CD4-positive, alpha-beta memory T cell (primary cell): ENCODE data around the gene MICOS13. TPM values are rescaled to one million over a fixed set of nuclear protein-coding genes. Genes with fewer than 3 reads are reported as not detected.

Experiments used
- CTCF ChIA-PET: fragments of 350-600 bp; sonication (Branson Sonifier 250); formaldehyde crosslinking; loops from one replicate; lab custom pipeline; 2021; ENCODE audit warnings: inconsistent platforms; ENCODE audit not compliant: partially characterized antibody; lab: Charles Lee
- POLR2A ChIA-PET: fragments of 350-600 bp; sonication (Branson Sonifier 250); formaldehyde crosslinking; loops from one replicate; lab custom pipeline; 2021; ENCODE audit not compliant: partially characterized antibody; lab: Charles Lee
- DNase-seq, 5 donors: peaks; one replicate each; pipeline versions ENCODE4 v3.0.0 to v3.0.0-alpha.2; 2020 to 2022; ENCODE audit warnings: mixed read lengths in 1 of 5
- H3K27ac ChIP-seq: one replicate; pipeline ENCODE4 v1.7.0; 2013; ENCODE audit warnings: low read depth, low read length
- H3K27me3 ChIP-seq: 2 replicates; pipeline ENCODE4 v1.7.0; 2013; ENCODE audit warnings: mild to moderate bottlenecking, low read length, moderate library complexity; ENCODE audit not compliant: insufficient read depth
- H3K36me3 ChIP-seq: 2 replicates; pipeline ENCODE4 v1.7.0; 2013; ENCODE audit warnings: mild to moderate bottlenecking, low read length, moderate library complexity; ENCODE audit not compliant: insufficient read depth
- H3K4me1 ChIP-seq: 2 replicates; pipeline ENCODE4 v1.7.0; 2013; ENCODE audit warnings: mild to moderate bottlenecking, low read length, moderate library complexity; ENCODE audit not compliant: insufficient read depth
- H3K4me3 ChIP-seq, 2 donors: one replicate each; pipeline ENCODE4 v1.7.0; 2013; ENCODE audit warnings: low read length in 2 of 2, mild to moderate bottlenecking in 1 of 2
- H3K9me3 ChIP-seq, 2 donors: one replicate each; pipeline ENCODE4 v1.7.0; 2013; ENCODE audit warnings: low read length in 2 of 2, control low read depth in 1 of 2; ENCODE audit not compliant: control insufficient read depth in 1 of 2
- H3K27ac Mint-ChIP-seq, 7 donors: one replicate each; pipeline ENCODE4 v1.8.0; 2020 to 2021; ENCODE audit warnings: mixed read lengths in 7 of 7, mild to moderate bottlenecking in 6 of 7, inconsistent platforms in 3 of 7, moderate library complexity in 3 of 7
- H3K27me3 Mint-ChIP-seq, 2 donors: one replicate each; pipeline ENCODE4 v1.8.0; 2020 to 2021; ENCODE audit warnings: mixed read lengths in 2 of 2
- H3K36me3 Mint-ChIP-seq, 2 donors: one replicate each; pipeline ENCODE4 v1.8.0; 2020 to 2021; ENCODE audit warnings: mixed read lengths in 2 of 2, inconsistent platforms in 1 of 2, mild to moderate bottlenecking in 1 of 2
- H3K4me1 Mint-ChIP-seq, 4 donors: one replicate each; pipeline ENCODE4 v1.8.0; 2020 to 2021; ENCODE audit warnings: mixed read lengths in 4 of 4, mild to moderate bottlenecking in 1 of 4
- H3K4me3 Mint-ChIP-seq, 8 donors: one replicate each; pipeline ENCODE4 v1.8.0; 2020 to 2021; ENCODE audit warnings: mixed read lengths in 8 of 8, mild to moderate bottlenecking in 7 of 8, moderate library complexity in 6 of 8, inconsistent platforms in 3 of 8
- H3K9me3 Mint-ChIP-seq, 8 donors: one replicate each; pipeline ENCODE4 v1.8.0; 2020 to 2021; ENCODE audit warnings: mixed read lengths in 8 of 8, mild to moderate bottlenecking in 5 of 8, inconsistent platforms in 3 of 8, moderate library complexity in 1 of 8
- intact Hi-C: fragments of 100-400 bp; cut with micrococcal nuclease; formaldehyde crosslinking; loops from one replicate; pipeline ENCODE4 v1.15.1; 2023
- polyA plus RNA-seq, 2 donors: library from polyadenylated mRNA; unstranded; fragments of 300-500 nt; fragmentation: Illumina TruSeq; gene quantifications; one replicate each; pipeline ENCODE4 v1.2.3, GENCODE V29; 2021
- total RNA-seq, 2 experiments: library from RNA; stranded (reverse); gene quantifications; one replicate each; pipeline ENCODE4 v1.2.3, GENCODE V29; 2021

The MICOS13 gene
- total and polyA plus RNA-seq, 4 experiments from 2014 or later: 40.5 to 114 (median 77.3) TPM

DNA sequence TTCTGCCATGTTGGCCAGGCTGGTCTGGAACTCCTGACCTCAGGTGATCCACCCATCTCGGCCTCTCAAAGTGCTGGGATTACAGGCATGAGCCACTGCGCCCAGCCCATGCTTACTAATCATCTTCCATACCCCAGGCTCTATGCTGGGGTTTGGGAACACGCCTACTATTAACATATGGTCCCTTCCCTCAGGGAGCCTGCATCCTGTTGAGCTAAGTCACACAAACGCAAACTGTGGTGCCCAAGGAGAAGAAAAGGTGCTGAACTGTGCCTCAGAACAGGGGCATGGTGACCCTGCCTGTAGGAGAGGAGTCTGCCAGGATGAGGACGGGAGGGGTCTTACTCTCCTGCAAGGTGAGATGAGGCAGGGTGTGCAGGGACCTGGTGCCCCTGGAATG lies 5.6 kb downstream of the MICOS13 start:
- Mint-ChIP-seq H3K36me3 (peaks cover 0 to 2% of the 10 kb centered on the region in 2 donors), H3K27ac (no peak overlapping the region), H3K4me3 (no peak overlapping the region), H3K4me1 (peaks cover 7 to 9% (median 8%) of the 10 kb centered on the region in 4 donors), H3K9me3 (peaks cover 0 to 3% (median 0%) of the 10 kb centered on the region in 8 donors), H3K27me3 (no peaks in the 10 kb centered on the region)
- CTCF ChIA-PET: no interaction called here
- intact Hi-C loops: no loop called here
- peak in 1 of 5 donors; percentile 10 for DNase-seq
- POLR2A ChIA-PET: no interaction called here
- H3K36me3 ChIP-seq: peaks cover 2% of the 10 kb centered on the region
- H3K9me3 ChIP-seq: no peaks in the 10 kb centered on the region
- H3K4me1 ChIP-seq: peaks cover 7% of the 10 kb centered on the region
- H3K27ac ChIP-seq: no peak overlapping the region
- no peak overlapping the region for H3K4me3 ChIP-seq
- H3K27me3 ChIP-seq: no peaks in the 10 kb centered on the region

DNA sequence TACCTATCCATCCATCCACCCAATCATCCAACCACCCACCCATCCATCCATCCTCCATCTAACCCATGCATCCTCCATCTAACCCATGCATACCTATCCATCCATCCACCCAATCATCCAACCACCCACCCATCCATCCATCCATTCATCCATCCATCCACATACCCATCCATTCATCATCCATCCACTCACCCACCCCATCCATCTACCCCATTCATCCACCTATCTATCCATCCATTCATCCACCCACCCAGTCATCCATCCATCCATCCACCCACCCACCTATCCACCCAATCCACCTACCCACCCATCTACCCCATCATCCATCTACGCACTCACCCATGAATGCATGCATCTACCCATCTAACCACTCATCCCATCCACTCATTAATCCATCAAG lies 6.6 kb downstream of the MICOS13 start:
- no peak overlapping the region for H3K27ac ChIP-seq
- POLR2A ChIA-PET: no interaction called here
- CTCF ChIA-PET: no interaction called here
- Mint-ChIP-seq H3K9me3 (peaks cover 0 to 3% (median 0%) of the 10 kb centered on the region in 8 donors), H3K4me1 (peaks cover 0 to 4% (median 0%) of the 10 kb centered on the region in 4 donors), H3K36me3 (peaks cover 0 to 7% of the 10 kb centered on the region in 2 donors), H3K27ac (no peak overlapping the region), H3K27me3 (no peaks in the 10 kb centered on the region), H3K4me3 (no peak overlapping the region)
- peaks cover 12% of the 10 kb centered on the region for H3K36me3 ChIP-seq
- H3K4me1 ChIP-seq: no peaks in the 10 kb centered on the region
- no peaks in the 10 kb centered on the region for H3K9me3 ChIP-seq
- H3K4me3 ChIP-seq: no peak overlapping the region
- no peaks in the 10 kb centered on the region for H3K27me3 ChIP-seq
- DNase-seq: peak in 1 of 5 donors; percentile 9
- intact Hi-C loops: no loop called here

DNA sequence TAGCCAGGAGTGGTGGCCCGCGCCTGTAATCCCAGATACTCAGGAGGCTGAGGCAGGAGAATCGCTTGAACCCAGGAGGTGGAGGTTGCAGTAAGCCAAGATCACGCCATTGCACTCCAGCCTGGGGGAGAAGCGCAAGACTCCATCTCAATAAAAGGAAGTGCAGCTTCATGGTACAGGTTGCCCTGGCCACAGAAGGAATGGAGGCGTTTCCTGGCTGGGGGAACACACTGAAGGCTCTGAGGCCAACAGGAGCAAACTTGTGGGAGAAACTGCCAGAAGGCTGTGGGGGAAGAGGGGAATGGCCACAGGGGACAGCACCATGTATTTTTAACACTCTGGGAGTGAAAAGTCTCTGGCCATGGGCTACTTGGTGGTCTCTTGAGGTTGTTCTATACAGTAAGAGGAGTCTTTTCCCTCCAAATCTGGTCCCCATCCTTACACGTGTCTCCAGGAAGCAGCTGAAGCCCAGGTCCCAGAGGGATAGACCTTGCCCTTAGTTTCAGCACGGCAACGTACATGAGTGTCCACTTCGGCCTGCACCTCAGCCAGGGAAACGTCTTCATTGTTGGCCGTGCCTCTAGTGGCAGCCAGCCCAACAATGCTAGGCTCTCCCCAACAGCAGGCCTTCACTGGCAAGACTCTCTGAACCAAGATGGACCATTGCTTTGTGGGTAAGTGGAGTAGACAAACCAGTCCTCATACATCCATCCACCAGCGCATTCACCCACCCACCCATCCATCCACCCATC lies 7.4 kb downstream of the MICOS13 start:
- Mint-ChIP-seq H3K4me1 (peaks cover 0 to 4% (median 0%) of the 10 kb centered on the region in 4 donors), H3K4me3 (no peak overlapping the region), H3K9me3 (peaks cover 0 to 3% (median 0%) of the 10 kb centered on the region in 8 donors), H3K27me3 (no peaks in the 10 kb centered on the region), H3K36me3 (peaks cover 3 to 10% of the 10 kb centered on the region in 2 donors), H3K27ac (no peak overlapping the region)
- H3K4me1 ChIP-seq: no peaks in the 10 kb centered on the region
- DNase-seq: no peak
- no peaks in the 10 kb centered on the region for H3K9me3 ChIP-seq
- POLR2A ChIA-PET: no interaction called here
- H3K36me3 ChIP-seq: peaks cover 14% of the 10 kb centered on the region
- H3K27ac ChIP-seq: no peak overlapping the region
- CTCF ChIA-PET: no interaction called here
- intact Hi-C loops: no loop called here
- H3K27me3 ChIP-seq: no peaks in the 10 kb centered on the region
- no peak overlapping the region for H3K4me3 ChIP-seq

DNA sequence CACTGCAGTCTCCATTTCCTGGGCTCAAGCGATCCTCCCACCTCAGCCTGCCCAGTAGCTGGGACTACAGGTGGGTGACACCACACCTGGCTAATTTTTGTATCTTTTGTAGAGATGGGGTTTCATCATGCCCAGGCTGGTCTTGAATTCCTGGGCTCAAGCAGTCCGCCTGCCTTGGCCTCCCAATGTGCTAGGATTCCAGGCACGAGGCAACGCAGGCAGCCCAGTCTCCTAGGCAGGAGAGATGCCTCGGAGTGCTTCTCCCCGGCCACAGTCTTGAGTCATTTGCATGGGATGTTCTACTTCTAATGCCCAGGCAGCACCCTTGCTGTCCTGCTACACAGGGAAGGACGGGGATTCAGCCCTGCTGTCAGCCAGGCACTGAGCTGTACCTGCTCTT lies 8.7 kb downstream of the MICOS13 start:
- Histone ChIP-seq H3K27me3 (no peaks in the 10 kb centered on the region), H3K4me3 (no peak overlapping the region), H3K9me3 (no peaks in the 10 kb centered on the region), H3K36me3 (peaks cover 27% of the 10 kb centered on the region), H3K4me1 (no peaks in the 10 kb centered on the region), H3K27ac (no peak overlapping the region)
- Mint-ChIP-seq H3K27me3 (no peaks in the 10 kb centered on the region), H3K9me3 (peaks cover 0 to 3% (median 0%) of the 10 kb centered on the region in 8 donors), H3K4me3 (no peak overlapping the region), H3K4me1 (peaks cover 0 to 4% (median 0%) of the 10 kb centered on the region in 4 donors), H3K27ac (peak overlapping the region in 1 of 7 donors; percentile 43), H3K36me3 (peaks cover 13 to 23% of the 10 kb centered on the region in 2 donors)
- no peak for DNase-seq
- intact Hi-C loops: no loop called here
- ChIA-PET POLR2A (no interaction called here), CTCF (interaction anchor here (0.6 kb wide), 1 partner anchor 42 kb away, joined by 3 read pairs; no protein-coding TSS in a partner anchor)

DNA sequence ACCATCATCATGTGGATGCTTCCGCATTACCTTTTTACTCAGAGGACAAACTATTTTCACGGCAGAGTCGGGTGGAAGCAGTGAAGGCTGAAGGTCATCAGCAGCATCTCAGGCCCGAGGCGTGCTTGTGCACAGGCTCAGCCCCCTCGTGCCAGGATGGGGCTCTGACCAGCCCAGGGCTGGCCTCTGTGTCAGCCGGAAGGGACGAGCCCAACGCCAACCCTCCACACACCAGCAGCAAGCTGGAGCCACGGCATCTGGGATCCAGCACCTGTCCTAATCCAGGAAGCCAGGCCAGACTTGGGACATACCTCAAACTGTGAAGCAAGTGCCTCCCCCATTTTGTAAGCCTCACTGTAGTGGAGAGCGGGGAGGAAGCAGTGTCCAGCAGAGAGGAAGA lies 11.1 kb downstream of the MICOS13 start:
- ChIA-PET CTCF (interaction anchor here (1.2 kb wide), 1 partner anchor 20 kb away, joined by 4 read pairs; the partner anchor contains the start of gene RPL36), POLR2A (no interaction called here)
- Histone ChIP-seq H3K9me3 (no peaks in the 10 kb centered on the region), H3K4me3 (no peak overlapping the region), H3K36me3 (peaks cover 51% of the 10 kb centered on the region), H3K4me1 (no peaks in the 10 kb centered on the region), H3K27ac (no peak overlapping the region), H3K27me3 (no peaks in the 10 kb centered on the region)
- Mint-ChIP-seq H3K4me1 (peaks cover 0 to 2% (median 0%) of the 10 kb centered on the region in 4 donors), H3K27me3 (no peaks in the 10 kb centered on the region), H3K9me3 (no peaks in the 10 kb centered on the region), H3K4me3 (no peak overlapping the region), H3K36me3 (peaks cover 32 to 47% of the 10 kb centered on the region in 2 donors), H3K27ac (peak overlapping the region in 1 of 7 donors; percentile 12)
- intact Hi-C loops: no loop called here
- no peak for DNase-seq

DNA sequence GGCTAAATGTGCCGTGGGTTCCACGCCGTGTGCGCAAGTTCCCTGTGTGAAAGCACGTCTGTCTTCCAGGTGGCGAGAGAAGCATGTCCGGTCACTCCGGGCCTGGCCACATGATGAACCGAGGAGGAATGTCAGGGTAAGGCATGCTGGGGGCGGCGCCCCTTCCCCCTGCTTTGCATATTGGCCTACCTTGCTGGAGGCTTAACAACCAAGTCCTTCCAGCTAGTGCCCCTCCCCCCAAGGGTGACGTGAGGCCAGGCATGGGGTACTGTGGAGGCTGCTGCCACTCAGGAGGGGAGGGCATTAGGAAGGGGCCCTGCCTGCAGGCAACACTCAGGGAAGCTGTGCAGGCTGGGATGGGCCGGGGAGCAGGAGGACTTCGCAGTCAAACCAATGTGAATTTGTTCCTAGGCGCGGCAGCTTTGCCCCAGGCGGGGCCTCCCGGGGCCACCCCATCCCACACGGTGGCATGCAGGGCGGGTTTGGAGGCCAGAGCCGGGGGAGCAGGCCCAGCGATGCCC lies 12.5 kb downstream of the MICOS13 start:
- Mint-ChIP-seq H3K4me3 (no peak overlapping the region), H3K9me3 (no peaks in the 10 kb centered on the region), H3K36me3 (peaks cover 42 to 58% of the 10 kb centered on the region in 2 donors), H3K27me3 (no peaks in the 10 kb centered on the region), H3K27ac (peak overlapping the region in 1 of 7 donors; percentile 25), H3K4me1 (no peaks in the 10 kb centered on the region)
- intact Hi-C loops: no loop called here
- ChIA-PET CTCF (no interaction called here), POLR2A (no interaction called here)
- H3K4me3 ChIP-seq: no peak overlapping the region
- no peak for DNase-seq
- peaks cover 64% of the 10 kb centered on the region for H3K36me3 ChIP-seq
- no peaks in the 10 kb centered on the region for H3K4me1 ChIP-seq
- no peaks in the 10 kb centered on the region for H3K9me3 ChIP-seq
- no peaks in the 10 kb centered on the region for H3K27me3 ChIP-seq
- H3K27ac ChIP-seq: no peak overlapping the region

DNA sequence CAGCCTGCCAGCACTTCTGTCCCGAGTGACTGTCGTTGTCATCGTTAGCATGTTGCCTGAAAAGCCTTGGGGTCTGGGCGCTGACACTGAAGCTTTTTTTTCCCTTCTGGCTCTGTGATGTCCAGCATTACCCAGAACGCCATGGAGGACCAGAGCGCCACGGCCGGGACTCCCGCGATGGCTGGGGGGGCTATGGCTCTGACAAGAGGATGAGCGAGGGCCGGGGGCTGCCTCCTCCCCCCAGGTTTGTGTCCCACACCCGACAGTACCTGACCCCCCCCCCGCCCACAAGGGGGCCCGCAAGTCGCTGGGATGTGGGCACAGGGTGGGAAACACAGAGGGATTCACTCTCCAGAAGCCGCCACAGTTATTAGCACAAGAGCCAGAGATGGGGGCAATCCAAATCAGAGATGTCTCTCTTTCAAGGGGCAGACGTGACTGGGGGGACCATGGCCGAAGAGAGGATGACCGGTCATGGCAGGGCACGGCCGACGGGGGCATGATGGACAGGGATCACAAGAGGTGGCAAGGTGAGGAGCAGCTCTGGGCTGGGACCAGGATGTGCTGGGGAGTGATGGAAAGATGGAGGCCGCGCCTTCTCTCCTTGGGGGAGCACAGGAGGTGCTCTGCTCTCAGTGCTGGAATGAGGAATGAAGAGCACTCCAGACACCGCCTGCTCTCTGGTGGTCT lies 13.2 kb downstream of the MICOS13 start:
- peaks cover 67% of the 10 kb centered on the region for H3K36me3 ChIP-seq
- intact Hi-C loops: no loop called here
- no peaks in the 10 kb centered on the region for H3K4me1 ChIP-seq
- no peaks in the 10 kb centered on the region for H3K9me3 Mint-ChIP-seq
- H3K4me3 Mint-ChIP-seq: peak overlapping the region in 1 of 8 donors; percentile 50
- no peaks in the 10 kb centered on the region for H3K4me1 Mint-ChIP-seq
- no peak for DNase-seq
- no peak overlapping the region for H3K4me3 ChIP-seq
- H3K27ac Mint-ChIP-seq: peak overlapping the region in 1 of 7 donors; percentile 15
- ChIA-PET POLR2A (no interaction called here), CTCF (no interaction called here)
- no peaks in the 10 kb centered on the region for H3K27me3 Mint-ChIP-seq
- H3K27me3 ChIP-seq: no peaks in the 10 kb centered on the region
- H3K36me3 Mint-ChIP-seq: peaks cover 42 to 61% of the 10 kb centered on the region in 2 donors
- H3K27ac ChIP-seq: no peak overlapping the region
- H3K9me3 ChIP-seq: no peaks in the 10 kb centered on the region
